ENCODE results near the gene VSTM2B.

GRCh38 chr19:29530540-29531457, 5.0 kb downstream of the VSTM2B start:
- TF ChIP-seq, protein P1, sequence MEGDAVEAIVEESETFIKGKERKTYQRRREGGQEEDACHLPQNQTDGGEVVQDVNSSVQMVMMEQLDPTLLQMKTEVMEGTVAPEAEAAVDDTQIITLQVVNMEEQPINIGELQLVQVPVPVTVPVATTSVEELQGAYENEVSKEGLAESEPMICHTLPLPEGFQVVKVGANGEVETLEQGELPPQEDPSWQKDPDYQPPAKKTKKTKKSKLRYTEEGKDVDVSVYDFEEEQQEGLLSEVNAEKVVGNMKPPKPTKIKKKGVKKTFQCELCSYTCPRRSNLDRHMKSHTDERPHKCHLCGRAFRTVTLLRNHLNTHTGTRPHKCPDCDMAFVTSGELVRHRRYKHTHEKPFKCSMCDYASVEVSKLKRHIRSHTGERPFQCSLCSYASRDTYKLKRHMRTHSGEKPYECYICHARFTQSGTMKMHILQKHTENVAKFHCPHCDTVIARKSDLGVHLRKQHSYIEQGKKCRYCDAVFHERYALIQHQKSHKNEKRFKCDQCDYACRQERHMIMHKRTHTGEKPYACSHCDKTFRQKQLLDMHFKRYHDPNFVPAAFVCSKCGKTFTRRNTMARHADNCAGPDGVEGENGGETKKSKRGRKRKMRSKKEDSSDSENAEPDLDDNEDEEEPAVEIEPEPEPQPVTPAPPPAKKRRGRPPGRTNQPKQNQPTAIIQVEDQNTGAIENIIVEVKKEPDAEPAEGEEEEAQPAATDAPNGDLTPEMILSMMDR (IDR thresholded peaks at IDR 0.05; ENCODE audit: low read length), result no peak
- no peak for TF ChIP-seq EZH2 (IDR thresholded peaks at IDR 0.05; ENCODE audit: borderline replicate concordance, low read length)

Measured in OCI-LY1 (cell line).